Heart left ventricle (tissue), 13 donors: ENCODE data around the gene DMRTC2.

Source experiments
- CTCF ChIP-seq, 12 donors: fragments of 200-600 bp; sonication (generic) in 4 of 12; IDR thresholded peaks; one replicate each; pipeline versions ENCODE4 v1.5.0 to v1.8.0; 2018 to 2022; ENCODE audit warnings: antibody characterized with exemption in 12 of 12, mild to moderate bottlenecking in 5 of 12
- POLR2A ChIP-seq, 2 donors: fragments of 450-650 bp; IDR thresholded peaks; one replicate each; pipeline ENCODE4 v1.6.1; 2017; ENCODE audit warnings: antibody characterized with exemption in 2 of 2, mild to moderate bottlenecking in 2 of 2, moderate library complexity in 2 of 2
- donor health status: ischemic (EF 13 %, LVEDD 7.1; RV severe dilation, severe dysfunction).
- donor health status: DM: no; HTN: yes; CAD: no.
- donor health status: DM: no; HTN: no; CAD: no.
- donor health status: ischemic (EF 25% LVEDD 6.9; RV normal size, moderate dysfunction).
- donor health status: ischemic (EF 25% LVEDD 5.7; RV mildly dilated, moderate dysfunction).
- donor health status: ischemic (EF 35%, LVEDD 5.7; RV mildly dilated, moderate dysfunction).
- donor health status: nonischemic (EF 11% LVEDD 7.7; RV severe dilation, severe dysfunction).
- donor health status: DM: yes; HTN: yes; CAD: no.
- donor health status: PGD.
- donor health status: ischemic (EF 29% LVEDD 5.4; RV normal size, mild dysfunction).
- donor health status: nonischemic (EF 23%, LVEDD 6.1; RV moderate dilation, normal function).

GRCh38 chr19:41876847-41877832 lies 32.3 kb downstream of the DMRTC2 start, which contains the start of gene CD79A:
- TF ChIP-seq CTCF (IDR thresholded peaks at IDR 0.05) (no peak), POLR2A (IDR thresholded peaks at IDR 0.05) (no peak)
